ENCODE results near the gene OSTM1.

DNA sequence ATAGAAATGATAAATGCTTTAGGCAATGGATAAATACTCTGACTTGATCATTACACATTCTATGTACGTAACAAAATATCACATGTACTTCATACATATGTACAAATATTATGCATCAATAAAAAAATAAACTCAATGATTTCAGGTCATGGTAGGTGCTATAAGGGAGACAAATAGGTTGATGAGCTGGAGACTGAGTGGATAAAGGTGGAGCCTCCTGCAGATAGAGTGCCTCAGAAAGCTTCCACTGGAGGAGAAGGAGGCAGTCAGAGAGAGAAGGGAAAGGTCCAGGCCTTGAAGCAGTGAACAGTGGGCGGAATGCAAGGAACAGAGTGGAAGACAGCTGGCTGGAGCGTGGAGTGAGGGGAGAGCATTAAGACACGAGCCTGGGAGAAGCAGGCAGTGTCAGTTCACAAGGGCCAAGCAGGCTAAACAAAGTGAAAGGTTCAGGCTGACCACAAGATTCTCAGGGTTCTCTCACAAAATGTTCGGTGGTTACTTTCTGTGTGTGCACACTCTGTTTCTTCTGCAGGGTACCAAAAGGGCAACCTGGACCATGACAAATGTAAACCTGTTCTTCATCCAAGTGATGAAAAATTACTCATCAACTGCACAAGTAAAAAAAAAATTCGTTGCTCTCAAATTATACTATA is 60.6 kb downstream of the OSTM1 start:
- TF ChIP-seq CTCF (optimal IDR thresholded peaks at IDR 0.05 in 1 of 3, IDR thresholded peaks at IDR 0.05 in 1 of 3, conservative IDR thresholded peaks at IDR 0.05 in 1 of 3; ENCODE audit: extremely low read depth in 1 of 3, insufficient read depth in 2 of 3, low read length in 3 of 3), result no peak
- TF ChIP-seq EZH2 (IDR thresholded peaks at IDR 0.05; ENCODE audit: low read length), result no peak

Measured in keratinocyte (primary cell).